HepG2 (cell line): ENCODE results near the gene INTS2. TPM values are rescaled to one million over a fixed set of nuclear protein-coding genes. Genes with fewer than 3 reads are reported as not detected.
A peak's percentile ranks its signal among the peaks of the same experiment; 100 is the strongest.

ENCODE experiments used
- MAF1 ChIP-seq: sonication (generic); formaldehyde crosslinking; IDR thresholded peaks from 2 replicates; pipeline ENCODE4 v1.5.0; 2020; ENCODE audit warnings: missing genetic modification reagents, borderline replicate concordance
- NAIF1 ChIP-seq: sonication (generic); formaldehyde crosslinking; IDR thresholded peaks from 2 replicates; pipeline ENCODE4 v1.5.0; 2020; ENCODE audit warnings: mild to moderate bottlenecking, missing genetic modification reagents, borderline replicate concordance
- RORA ChIP-seq: sonication (generic); formaldehyde crosslinking; IDR thresholded peaks from 2 replicates; pipeline ENCODE4 v1.5.0; 2020; ENCODE audit warnings: mild to moderate bottlenecking, missing genetic modification reagents, moderate library complexity
- SALL1 ChIP-seq: sonication (generic); formaldehyde crosslinking; IDR thresholded peaks from 2 replicates; pipeline ENCODE4 v1.8.0; 2022; ENCODE audit warnings: mild to moderate bottlenecking, missing genetic modification reagents
- SAP130 ChIP-seq: IDR thresholded peaks from 2 replicates; pipeline ENCODE4 v1.6.1; 2016; ENCODE audit warnings: low read depth
- SIX4 ChIP-seq: sonication (generic); formaldehyde crosslinking; IDR thresholded peaks from 2 replicates; pipeline ENCODE4 v1.4.0; 2020; ENCODE audit warnings: missing genetic modification reagents
- SMAD3 ChIP-seq: sonication (generic); formaldehyde crosslinking; IDR thresholded peaks from 2 replicates; pipeline ENCODE4 v1.4.0; 2020; ENCODE audit warnings: missing genetic modification reagents
- TMF1 ChIP-seq: sonication (generic); formaldehyde crosslinking; IDR thresholded peaks from 2 replicates; pipeline ENCODE4 v1.8.1; 2022; ENCODE audit warnings: low read depth, missing genetic modification reagents
- ZMYM4 ChIP-seq: sonication (generic); formaldehyde crosslinking; IDR thresholded peaks from 2 replicates; pipeline ENCODE4 v1.8.1; 2023; ENCODE audit warnings: mild to moderate bottlenecking, missing genetic modification reagents
- ZNF138 ChIP-seq: sonication (generic); formaldehyde crosslinking; IDR thresholded peaks from 2 replicates; pipeline ENCODE4 v1.5.0; 2020; ENCODE audit warnings: mild to moderate bottlenecking, low read depth, missing genetic modification reagents
- ZNF383 ChIP-seq: sonication (generic); formaldehyde crosslinking; IDR thresholded peaks from 2 replicates; pipeline ENCODE4 v1.4.0; 2020; ENCODE audit warnings: missing genetic modification reagents, mild to moderate bottlenecking, borderline replicate concordance
- ZNF83 ChIP-seq: sonication (generic); formaldehyde crosslinking; IDR thresholded peaks from 2 replicates; pipeline ENCODE4 v1.4.0; 2020; ENCODE audit warnings: missing genetic modification reagents, mild to moderate bottlenecking, borderline replicate concordance
- ZSCAN22 ChIP-seq: sonication (generic); formaldehyde crosslinking; IDR thresholded peaks from 2 replicates; pipeline ENCODE4 v1.4.0; 2020; ENCODE audit warnings: mild to moderate bottlenecking, missing genetic modification reagents
- polyA plus RNA-seq, 8 experiments: library from polyadenylated mRNA; depleted of rRNA in 3 of 8; stranded (reverse) in 7 of 8; unstranded in 1 of 8; fragments of >200 nt; fragmentation: Illumina TruSeq in 4 of 8; extraction: Trizol in 4 of 8; gene quantifications; 2 replicates each; pipeline versions ENCODE4 v1.2.1 to v1.2.3, GENCODE V29; 2011 to 2016; ENCODE audit warnings: low read depth in 4 of 8, missing spikeins in 1 of 8, mixed read lengths in 1 of 8; ENCODE audit not compliant: insufficient read depth in 1 of 8
- total RNA-seq, 5 experiments: library from RNA; depleted of rRNA; stranded (reverse); fragments of >200 nt; fragmentation: Illumina TruSeq; extraction: Trizol; gene quantifications; 2 replicates each; pipeline ENCODE4 v1.2.3, GENCODE V29; 2016; ENCODE audit warnings: low read depth in 1 of 5
- TF ChIP-seq, protein P1 (sequence below): sonication (generic); formaldehyde crosslinking; IDR thresholded peaks from 2 replicates; pipeline ENCODE4 v1.8.0; 2023; ENCODE audit warnings: mild to moderate bottlenecking, missing genetic modification reagents
- TF ChIP-seq, protein P2 (sequence below): sonication (generic); formaldehyde crosslinking; IDR thresholded peaks from 2 replicates; pipeline ENCODE4 v1.4.0; 2020; ENCODE audit warnings: missing genetic modification reagents, borderline replicate concordance
- TF ChIP-seq, protein P3 (sequence below): sonication (generic); formaldehyde crosslinking; IDR thresholded peaks from 2 replicates; pipeline ENCODE4 v1.4.0; 2020; ENCODE audit warnings: mild to moderate bottlenecking, missing genetic modification reagents, borderline replicate concordance
- TF ChIP-seq, protein P4 (sequence below): sonication (generic); formaldehyde crosslinking; IDR thresholded peaks from 2 replicates; pipeline ENCODE4 v1.4.0; 2020; ENCODE audit warnings: mild to moderate bottlenecking, low read depth, missing genetic modification reagents
- TF ChIP-seq, protein P5 (sequence below): sonication (generic); formaldehyde crosslinking; IDR thresholded peaks from 2 replicates; pipeline ENCODE4 v1.4.0; 2020; ENCODE audit warnings: missing genetic modification reagents

Gene INTS2
- total and polyA plus RNA-seq, 2 of the 13 experiments (the other 11 are each of a cell fraction or from before 2014, with no cell fraction given): 20.5 to 30.2 TPM

DNA sequence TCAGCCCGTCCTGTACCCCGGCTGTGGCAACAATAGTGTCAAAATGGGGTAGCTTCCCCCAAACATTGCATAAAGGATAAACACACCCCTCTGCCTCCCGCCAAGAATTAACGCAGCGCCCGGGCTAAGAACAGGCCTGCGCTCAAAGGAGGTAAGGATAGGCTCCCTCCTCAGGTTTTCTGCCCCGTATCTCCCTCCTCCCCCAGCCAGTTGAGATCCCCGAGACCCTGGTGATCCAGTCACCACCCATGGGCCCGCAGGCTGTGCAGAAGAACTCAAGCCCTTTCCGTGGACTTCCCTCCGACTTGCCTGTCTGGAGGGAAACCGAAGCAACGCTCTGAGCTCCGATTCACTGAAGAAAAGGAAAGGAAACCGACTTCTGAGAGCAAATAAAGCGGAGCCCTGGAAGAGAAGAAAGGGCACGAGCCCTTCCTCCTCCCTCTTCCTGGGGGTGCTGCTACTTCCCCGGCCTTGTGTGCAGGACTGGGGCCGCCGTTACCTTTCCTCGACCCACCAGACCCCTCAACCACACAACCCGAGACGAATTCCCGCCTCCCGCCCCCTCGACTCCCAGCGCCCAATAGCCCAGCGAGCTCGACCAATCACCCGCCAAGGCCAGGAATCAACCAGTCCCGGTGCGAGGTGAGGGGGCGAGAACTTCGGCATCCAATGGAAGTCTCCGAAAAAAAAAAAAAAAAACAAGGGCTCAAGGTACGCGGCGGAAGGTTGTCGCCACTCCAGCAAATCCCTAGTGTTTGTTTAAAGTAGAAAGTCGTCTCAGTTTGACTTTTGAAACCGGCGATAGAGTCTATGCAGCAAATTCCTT lies 64.6 kb downstream of the INTS2 start, which contains the start of gene BRIP1 (continued):
- TF ChIP-seq, protein P1, sequence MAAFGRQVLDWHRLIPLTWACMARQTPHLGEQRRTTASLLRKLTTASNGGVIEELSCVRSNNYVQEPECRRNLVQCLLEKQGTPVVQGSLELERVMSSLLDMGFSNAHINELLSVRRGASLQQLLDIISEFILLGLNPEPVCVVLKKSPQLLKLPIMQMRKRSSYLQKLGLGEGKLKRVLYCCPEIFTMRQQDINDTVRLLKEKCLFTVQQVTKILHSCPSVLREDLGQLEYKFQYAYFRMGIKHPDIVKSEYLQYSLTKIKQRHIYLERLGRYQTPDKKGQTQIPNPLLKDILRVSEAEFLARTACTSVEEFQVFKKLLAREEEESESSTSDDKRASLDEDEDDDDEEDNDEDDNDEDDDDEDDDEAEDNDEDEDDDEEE (CRISPR knock-in tag): no peak
- TF ChIP-seq, protein P2, sequence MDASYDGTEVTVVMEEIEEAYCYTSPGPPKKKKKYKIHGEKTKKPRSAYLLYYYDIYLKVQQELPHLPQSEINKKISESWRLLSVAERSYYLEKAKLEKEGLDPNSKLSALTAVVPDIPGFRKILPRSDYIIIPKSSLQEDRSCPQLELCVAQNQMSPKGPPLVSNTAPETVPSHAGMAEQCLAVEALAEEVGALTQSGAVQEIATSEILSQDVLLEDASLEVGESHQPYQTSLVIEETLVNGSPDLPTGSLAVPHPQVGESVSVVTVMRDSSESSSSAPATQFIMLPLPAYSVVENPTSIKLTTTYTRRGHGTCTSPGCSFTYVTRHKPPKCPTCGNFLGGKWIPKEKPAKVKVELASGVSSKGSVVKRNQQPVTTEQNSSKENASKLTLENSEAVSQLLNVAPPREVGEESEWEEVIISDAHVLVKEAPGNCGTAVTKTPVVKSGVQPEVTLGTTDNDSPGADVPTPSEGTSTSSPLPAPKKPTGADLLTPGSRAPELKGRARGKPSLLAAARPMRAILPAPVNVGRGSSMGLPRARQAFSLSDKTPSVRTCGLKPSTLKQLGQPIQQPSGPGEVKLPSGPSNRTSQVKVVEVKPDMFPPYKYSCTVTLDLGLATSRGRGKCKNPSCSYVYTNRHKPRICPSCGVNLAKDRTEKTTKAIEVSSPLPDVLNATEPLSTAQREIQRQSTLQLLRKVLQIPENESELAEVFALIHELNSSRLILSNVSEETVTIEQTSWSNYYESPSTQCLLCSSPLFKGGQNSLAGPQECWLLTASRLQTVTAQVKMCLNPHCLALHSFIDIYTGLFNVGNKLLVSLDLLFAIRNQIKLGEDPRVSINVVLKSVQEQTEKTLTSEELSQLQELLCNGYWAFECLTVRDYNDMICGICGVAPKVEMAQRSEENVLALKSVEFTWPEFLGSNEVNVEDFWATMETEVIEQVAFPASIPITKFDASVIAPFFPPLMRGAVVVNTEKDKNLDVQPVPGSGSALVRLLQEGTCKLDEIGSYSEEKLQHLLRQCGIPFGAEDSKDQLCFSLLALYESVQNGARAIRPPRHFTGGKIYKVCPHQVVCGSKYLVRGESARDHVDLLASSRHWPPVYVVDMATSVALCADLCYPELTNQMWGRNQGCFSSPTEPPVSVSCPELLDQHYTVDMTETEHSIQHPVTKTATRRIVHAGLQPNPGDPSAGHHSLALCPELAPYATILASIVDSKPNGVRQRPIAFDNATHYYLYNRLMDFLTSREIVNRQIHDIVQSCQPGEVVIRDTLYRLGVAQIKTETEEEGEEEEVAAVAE (CRISPR knock-in tag): no peak
- TF ChIP-seq, protein P3, sequence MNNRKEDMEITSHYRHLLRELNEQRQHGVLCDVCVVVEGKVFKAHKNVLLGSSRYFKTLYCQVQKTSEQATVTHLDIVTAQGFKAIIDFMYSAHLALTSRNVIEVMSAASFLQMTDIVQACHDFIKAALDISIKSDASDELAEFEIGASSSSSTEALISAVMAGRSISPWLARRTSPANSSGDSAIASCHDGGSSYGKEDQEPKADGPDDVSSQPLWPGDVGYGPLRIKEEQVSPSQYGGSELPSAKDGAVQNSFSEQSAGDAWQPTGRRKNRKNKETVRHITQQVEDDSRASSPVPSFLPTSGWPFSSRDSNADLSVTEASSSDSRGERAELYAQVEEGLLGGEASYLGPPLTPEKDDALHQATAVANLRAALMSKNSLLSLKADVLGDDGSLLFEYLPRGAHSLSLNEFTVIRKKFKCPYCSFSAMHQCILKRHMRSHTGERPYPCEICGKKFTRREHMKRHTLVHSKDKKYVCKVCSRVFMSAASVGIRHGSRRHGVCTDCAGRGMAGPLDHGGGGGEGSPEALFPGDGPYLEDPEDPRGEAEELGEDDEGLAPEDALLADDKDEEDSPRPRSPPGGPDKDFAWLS (CRISPR knock-in tag): peak; percentile 75; the same call in 1 of the 2 replicates
- TF ChIP-seq, protein P4, sequence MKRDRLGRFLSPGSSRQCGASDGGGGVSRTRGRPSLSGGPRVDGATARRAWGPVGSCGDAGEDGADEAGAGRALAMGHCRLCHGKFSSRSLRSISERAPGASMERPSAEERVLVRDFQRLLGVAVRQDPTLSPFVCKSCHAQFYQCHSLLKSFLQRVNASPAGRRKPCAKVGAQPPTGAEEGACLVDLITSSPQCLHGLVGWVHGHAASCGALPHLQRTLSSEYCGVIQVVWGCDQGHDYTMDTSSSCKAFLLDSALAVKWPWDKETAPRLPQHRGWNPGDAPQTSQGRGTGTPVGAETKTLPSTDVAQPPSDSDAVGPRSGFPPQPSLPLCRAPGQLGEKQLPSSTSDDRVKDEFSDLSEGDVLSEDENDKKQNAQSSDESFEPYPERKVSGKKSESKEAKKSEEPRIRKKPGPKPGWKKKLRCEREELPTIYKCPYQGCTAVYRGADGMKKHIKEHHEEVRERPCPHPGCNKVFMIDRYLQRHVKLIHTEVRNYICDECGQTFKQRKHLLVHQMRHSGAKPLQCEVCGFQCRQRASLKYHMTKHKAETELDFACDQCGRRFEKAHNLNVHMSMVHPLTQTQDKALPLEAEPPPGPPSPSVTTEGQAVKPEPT (CRISPR knock-in tag): 0 out of 2 replicates have a peak, but pooled peaks have one; percentile 38
- TF ChIP-seq, protein P5, sequence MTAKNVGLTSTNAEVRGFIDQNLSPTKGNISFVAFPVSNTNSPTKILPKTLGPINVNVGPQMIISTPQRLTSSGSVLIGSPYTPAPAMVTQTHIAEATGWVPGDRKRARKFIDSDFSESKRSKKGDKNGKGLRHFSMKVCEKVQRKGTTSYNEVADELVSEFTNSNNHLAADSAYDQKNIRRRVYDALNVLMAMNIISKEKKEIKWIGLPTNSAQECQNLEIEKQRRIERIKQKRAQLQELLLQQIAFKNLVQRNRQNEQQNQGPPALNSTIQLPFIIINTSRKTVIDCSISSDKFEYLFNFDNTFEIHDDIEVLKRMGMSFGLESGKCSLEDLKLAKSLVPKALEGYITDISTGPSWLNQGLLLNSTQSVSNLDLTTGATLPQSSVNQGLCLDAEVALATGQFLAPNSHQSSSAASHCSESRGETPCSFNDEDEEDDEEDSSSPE (CRISPR knock-in tag): peak; percentile 96
- TF ChIP-seq ZNF83 (no peak), SALL1 (CRISPR knock-in tag) (peak; percentile 62), NAIF1 (peak; percentile 49; the same call in 1 of the 2 replicates), ZNF383 (CRISPR knock-in tag) (peak; percentile 84; the same call in 1 of the 2 replicates), TMF1 (CRISPR knock-in tag) (no peak; the same call in 1 of the 2 replicates), ZMYM4 (peak; percentile 98), RORA (CRISPR knock-in tag) (no peak), SMAD3 (CRISPR knock-in tag) (0 out of 2 replicates have a peak, but pooled peaks have one; percentile 24), SIX4 (no peak), ZSCAN22 (CRISPR knock-in tag) (no peak), SAP130 (CRISPR knock-in tag) (peak; percentile 91), MAF1 (no peak), ZNF138 (no peak)
